HepG2 (cell line): ENCODE data around the gene KCNJ4. TPM values are rescaled to one million over a fixed set of nuclear protein-coding genes. Genes with fewer than 3 reads are reported as not detected.

Experiments used
- CC2D1A ChIP-seq: sonication (generic); formaldehyde crosslinking; IDR thresholded peaks from 2 replicates; pipeline ENCODE4 v1.8.1; 2023; ENCODE audit warnings: mild to moderate bottlenecking, missing genetic modification reagents
- DPF2 ChIP-seq: sonication (generic); formaldehyde crosslinking; IDR thresholded peaks from 2 replicates; pipeline ENCODE4 v1.4.0; 2020; ENCODE audit warnings: mild to moderate bottlenecking, low read depth, missing genetic modification reagents, borderline replicate concordance
- FOXO4 ChIP-seq: sonication (generic); formaldehyde crosslinking; conservative IDR thresholded peaks from 2 replicates; pipeline ENCODE4 v1.8.1; 2023; ENCODE audit warnings: missing genetic modification reagents
- GLI4 ChIP-seq: sonication (generic); formaldehyde crosslinking; IDR thresholded peaks from 2 replicates; pipeline ENCODE4 v1.5.1; 2020; ENCODE audit warnings: missing genetic modification reagents, mild to moderate bottlenecking, moderate library complexity, borderline replicate concordance
- HDAC6 ChIP-seq: fragments of 200-600 bp; sonication (generic); IDR thresholded peaks from 2 replicates; pipeline ENCODE4 v1.7.0; 2017; ENCODE audit warnings: mild to moderate bottlenecking, antibody characterized with exemption, low read length, low read depth
- HMGA1 ChIP-seq: sonication (generic); formaldehyde crosslinking; conservative IDR thresholded peaks from 2 replicates; pipeline ENCODE4 v1.4.0; 2020; ENCODE audit warnings: missing genetic modification reagents
- MEIS1 ChIP-seq: sonication (generic); formaldehyde crosslinking; IDR thresholded peaks from 2 replicates; pipeline ENCODE4 v1.9.0; 2021; ENCODE audit warnings: mild to moderate bottlenecking, missing genetic modification reagents, moderate library complexity, borderline replicate concordance
- NAIF1 ChIP-seq: sonication (generic); formaldehyde crosslinking; IDR thresholded peaks from 2 replicates; pipeline ENCODE4 v1.5.0; 2020; ENCODE audit warnings: mild to moderate bottlenecking, missing genetic modification reagents, borderline replicate concordance
- NRL ChIP-seq: sonication (generic); formaldehyde crosslinking; IDR thresholded peaks from 2 replicates; pipeline ENCODE4 v1.5.0; 2020; ENCODE audit warnings: missing genetic modification reagents, mild to moderate bottlenecking, moderate library complexity, borderline replicate concordance
- RFXAP ChIP-seq: sonication (generic); formaldehyde crosslinking; IDR thresholded peaks from 2 replicates; pipeline ENCODE4 v1.4.0; 2020; ENCODE audit warnings: missing genetic modification reagents, borderline replicate concordance
- SMAD9 ChIP-seq: sonication (generic); formaldehyde crosslinking; IDR thresholded peaks from 2 replicates; pipeline ENCODE4 v1.5.1; 2020; ENCODE audit warnings: mild to moderate bottlenecking, missing genetic modification reagents
- SRSF9 ChIP-seq: fragments of 200-400 bp; formaldehyde crosslinking; IDR thresholded peaks from 2 replicates; pipeline ENCODE4 v1.6.1; 2018; ENCODE audit warnings: borderline replicate concordance, mild to moderate bottlenecking, low read depth, low read length; ENCODE audit not compliant: insufficient read depth, poor library complexity, severe bottlenecking
- TIGD3 ChIP-seq: sonication (generic); formaldehyde crosslinking; IDR thresholded peaks from 2 replicates; pipeline ENCODE4 v1.5.1; 2020; ENCODE audit warnings: mild to moderate bottlenecking, missing genetic modification reagents, borderline replicate concordance
- YY1 ChIP-seq: IDR thresholded peaks from 2 replicates; pipeline ENCODE4 v1.6.1; 2011; ENCODE audit warnings: low read length, low read depth, moderate library complexity, mild to moderate bottlenecking; ENCODE audit not compliant: insufficient read depth, insufficient replicate concordance
- ZNF234 ChIP-seq: sonication (generic); formaldehyde crosslinking; conservative IDR thresholded peaks from 2 replicates; pipeline ENCODE4 v1.5.1; 2020; ENCODE audit warnings: mild to moderate bottlenecking, missing genetic modification reagents
- ZNF589 ChIP-seq: sonication (generic); formaldehyde crosslinking; conservative IDR thresholded peaks from 2 replicates; pipeline ENCODE4 v1.8.0; 2022; ENCODE audit warnings: mild to moderate bottlenecking, moderate library complexity, missing genetic modification reagents
- ZNF609 ChIP-seq: sonication (generic); formaldehyde crosslinking; IDR thresholded peaks from 2 replicates; pipeline ENCODE4 v1.4.0; 2020; ENCODE audit warnings: mild to moderate bottlenecking, missing genetic modification reagents, borderline replicate concordance
- ZNF740 ChIP-seq: sonication (generic); formaldehyde crosslinking; IDR thresholded peaks from 2 replicates; pipeline ENCODE4 v1.4.0; 2020; ENCODE audit warnings: missing genetic modification reagents
- ZNF784 ChIP-seq: sonication (generic); formaldehyde crosslinking; IDR thresholded peaks from 2 replicates; pipeline ENCODE4 v1.5.1; 2020; ENCODE audit warnings: missing genetic modification reagents, mild to moderate bottlenecking, borderline replicate concordance
- ZSCAN22 ChIP-seq: sonication (generic); formaldehyde crosslinking; IDR thresholded peaks from 2 replicates; pipeline ENCODE4 v1.4.0; 2020; ENCODE audit warnings: mild to moderate bottlenecking, missing genetic modification reagents
- polyA plus RNA-seq, 8 experiments: library from polyadenylated mRNA; depleted of rRNA in 3 of 8; stranded (reverse) in 7 of 8; unstranded in 1 of 8; fragments of >200 nt; fragmentation: Illumina TruSeq in 4 of 8; extraction: Trizol in 4 of 8; gene quantifications; 2 replicates each; pipeline versions ENCODE4 v1.2.1 to v1.2.3, GENCODE V29; 2011 to 2016; ENCODE audit warnings: low read depth in 4 of 8, missing spikeins in 1 of 8, mixed read lengths in 1 of 8; ENCODE audit not compliant: insufficient read depth in 1 of 8
- total RNA-seq, 5 experiments: library from RNA; depleted of rRNA; stranded (reverse); fragments of >200 nt; fragmentation: Illumina TruSeq; extraction: Trizol; gene quantifications; 2 replicates each; pipeline ENCODE4 v1.2.3, GENCODE V29; 2016; ENCODE audit warnings: low read depth in 1 of 5

The KCNJ4 gene
- total and polyA plus RNA-seq, 2 of the 13 experiments (the other 11 are each of a cell fraction or from before 2014, with no cell fraction given), result not detected

- no peak for TF ChIP-seq FOXO4 (CRISPR knock-in tag)
- TF ChIP-seq NAIF1 (CRISPR knock-in tag), result no peak
- no peak for TF ChIP-seq HMGA1 (CRISPR knock-in tag)
- no peak for TF ChIP-seq DPF2 (CRISPR knock-in tag)
- TF ChIP-seq ZSCAN22 (CRISPR knock-in tag), result no peak
- no peak for TF ChIP-seq GLI4 (CRISPR knock-in tag)
- TF ChIP-seq YY1, result peak; percentile 70
- TF ChIP-seq CC2D1A (CRISPR knock-in tag), result no peak
- TF ChIP-seq SMAD9 (CRISPR knock-in tag), result no peak
- TF ChIP-seq RFXAP (CRISPR knock-in tag), result no peak
- no peak for TF ChIP-seq ZNF234 (CRISPR knock-in tag)
- TF ChIP-seq ZNF589, result no peak
- no peak for TF ChIP-seq SRSF9
- TF ChIP-seq NRL (CRISPR knock-in tag), result no peak; the same call in 1 of the 2 replicates
- no peak for TF ChIP-seq HDAC6
- TF ChIP-seq ZNF740 (CRISPR knock-in tag), result 0 out of 2 replicates have a peak, but pooled peaks have one; percentile 26
- no peak; the same call in 1 of the 2 replicates for TF ChIP-seq MEIS1
- peak; percentile 41; the same call in 1 of the 2 replicates for TF ChIP-seq ZNF784 (CRISPR knock-in tag)
- no peak for TF ChIP-seq ZNF609 (CRISPR knock-in tag)
- no peak for TF ChIP-seq TIGD3 (CRISPR knock-in tag)
Observed at GRCh38 chr22:38461414-38462081, 6.5 kb upstream of the KCNJ4 start (continued).
